HG03571 (cell line): ENCODE data around the gene ACOT13.
A peak's percentile ranks its signal among the peaks of the same experiment; 100 is the strongest.
"Not testable (repeated sequence)": the region's sequence is repeated elsewhere in the genome, so short reads cannot be mapped to it uniquely, and the experiment has no call there.

Experiments
- ATAC-seq: cut with Tn5 transposase; IDR thresholded peaks from one replicate; pipeline ENCODE4 v1.9.1; 2021; ENCODE audit not compliant: unreplicated experiment

Gene ACOT13

DNA sequence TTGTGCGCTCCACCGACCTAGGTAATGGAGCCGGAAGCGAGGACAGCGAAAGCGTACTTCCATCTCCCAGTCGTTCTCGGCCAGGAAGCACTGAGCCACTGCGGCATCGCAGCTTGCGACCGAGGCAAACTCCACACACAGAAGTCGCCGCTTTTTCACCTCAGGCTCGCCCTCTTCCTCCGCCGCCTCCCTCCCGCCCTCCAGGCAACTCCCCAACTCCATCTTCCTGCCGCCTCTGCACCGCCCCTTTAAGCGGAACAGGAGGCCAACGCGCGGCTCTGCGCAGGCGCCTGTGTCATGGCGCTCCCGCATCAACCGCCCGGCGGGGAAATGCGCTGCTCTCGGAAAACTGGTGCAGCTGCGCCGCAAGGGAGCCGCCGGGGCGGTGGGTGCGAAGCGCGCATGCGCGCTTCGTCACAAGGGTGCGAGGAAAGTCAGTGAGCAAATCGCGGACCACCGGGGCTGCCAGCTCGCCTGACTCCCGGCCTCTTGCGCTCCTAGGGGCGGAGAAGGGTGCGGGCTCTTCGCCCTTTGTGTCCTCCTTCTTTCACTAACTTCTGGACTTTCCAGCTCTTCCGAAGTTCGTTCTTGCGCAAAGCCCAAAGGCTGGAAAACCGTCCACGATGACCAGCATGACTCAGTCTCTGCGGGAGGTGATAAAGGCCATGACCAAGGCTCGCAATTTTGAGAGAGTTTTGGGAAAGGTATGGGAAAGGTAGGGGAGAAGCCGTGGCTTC lies at the start of gene ACOT13, which contains the start of gene TDP2:
Gene ACOT13 (plus strand): TSS at position 437 of the 737 bp plus-strand sequence. CDS start 187 bp downstream, at position 624.
Gene TDP2 (minus strand): TSS at position 259 of the 737 bp plus-strand sequence. CDS start 37 bp downstream, at position 222.
- ATAC-seq, result peak; percentile 95

DNA sequence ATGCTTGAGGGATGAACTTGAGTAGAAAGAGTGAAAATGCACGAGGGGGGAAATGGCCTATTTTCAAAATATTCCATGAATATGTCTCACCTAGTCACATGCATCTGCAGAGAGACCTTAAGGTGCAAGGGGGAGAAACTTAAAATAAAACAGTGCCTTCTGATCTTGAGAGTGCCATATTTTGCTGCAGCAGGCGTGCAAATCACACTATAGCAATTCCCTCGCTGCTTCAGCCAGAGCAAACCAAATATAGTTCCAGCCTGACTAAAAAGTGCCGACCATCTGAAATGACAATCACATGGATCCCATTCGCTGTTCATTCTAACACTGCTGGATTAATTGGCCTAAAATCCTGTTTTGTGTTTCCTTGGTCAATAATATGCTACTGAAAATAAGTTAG lies 47.2 kb upstream of the ACOT13 start:
- ATAC-seq, result no peak

DNA sequence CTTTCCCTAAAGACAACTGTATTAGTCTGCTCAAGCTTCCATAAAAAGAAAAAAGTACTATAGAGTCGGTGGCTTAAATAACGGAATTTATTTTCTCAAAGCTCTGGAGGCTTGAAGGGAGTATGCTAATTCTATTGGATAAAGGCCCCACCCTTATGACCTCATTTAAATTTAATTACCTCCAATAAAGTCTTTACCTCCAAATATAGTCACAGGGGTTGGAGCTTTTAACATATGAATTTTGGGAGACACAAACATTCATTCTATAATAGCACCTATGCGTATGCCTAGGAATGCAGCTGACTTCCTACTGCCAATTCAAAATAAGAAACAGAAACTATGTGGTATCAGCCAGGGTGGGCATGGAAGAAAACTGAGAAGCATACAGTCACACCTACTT lies 46.2 kb upstream of the ACOT13 start:
- no peak for ATAC-seq

DNA sequence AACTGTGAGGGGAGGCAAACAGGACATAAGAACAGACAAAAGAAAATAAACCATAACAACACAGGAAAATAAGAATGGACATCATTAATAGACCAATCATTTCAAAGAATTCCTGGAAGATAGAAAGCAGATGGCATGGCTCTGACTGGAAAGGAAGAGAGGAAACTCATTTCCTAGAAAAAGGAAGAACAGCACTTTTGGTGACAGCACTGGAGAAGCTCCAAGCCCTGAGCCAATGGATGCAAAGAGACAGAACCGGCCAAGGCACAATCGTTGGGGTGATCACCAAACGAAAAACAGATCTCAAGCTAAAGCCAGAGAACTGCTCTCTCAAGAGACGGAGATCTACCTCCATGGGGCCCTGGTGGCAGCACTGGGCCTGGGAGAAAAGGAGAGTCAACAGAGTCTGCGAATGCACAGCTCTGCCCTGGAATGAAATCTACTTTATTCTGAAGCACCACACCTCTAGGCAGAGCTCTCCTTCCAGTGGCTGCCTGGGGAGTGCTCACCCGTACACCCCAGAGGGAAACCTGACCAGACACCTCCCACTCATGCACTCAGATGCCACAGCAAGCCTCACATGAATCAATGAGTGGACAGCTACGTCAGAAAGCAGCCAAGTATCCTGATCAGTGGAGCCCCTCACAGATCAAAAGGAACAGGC lies 45.1 kb upstream of the ACOT13 start:
- no peak for ATAC-seq

DNA sequence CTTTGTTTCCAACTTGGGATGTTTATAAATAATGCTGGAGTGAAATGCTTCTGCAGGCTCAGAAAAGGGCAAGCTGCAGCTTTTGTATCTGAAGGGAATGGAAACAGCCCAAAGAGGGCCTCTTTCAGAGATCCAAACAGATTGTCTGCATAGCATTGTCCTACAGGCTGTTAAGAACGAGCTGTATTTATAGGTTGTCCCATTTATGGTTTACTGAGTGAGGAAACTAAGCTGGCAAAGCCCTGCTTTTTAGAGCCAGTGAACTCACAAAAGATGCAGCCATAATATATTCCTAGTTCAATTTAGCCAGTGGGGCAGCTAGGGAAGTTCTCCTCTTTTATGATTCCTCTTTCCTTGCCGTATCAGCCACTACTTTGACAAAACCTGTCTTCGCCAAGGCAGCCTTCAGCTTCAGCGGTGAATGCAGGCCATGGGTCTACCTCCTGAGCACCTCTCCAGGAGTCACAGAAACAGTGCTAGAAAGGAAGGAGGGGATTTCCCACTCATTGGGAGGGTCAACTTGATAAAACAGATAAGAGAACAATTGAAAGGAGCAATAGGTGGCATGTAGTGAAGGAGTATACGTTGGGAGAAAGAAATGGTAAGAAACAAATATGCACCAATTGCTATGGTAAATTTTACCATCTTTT lies 35.9 kb upstream of the ACOT13 start:
- ATAC-seq, result no peak

DNA sequence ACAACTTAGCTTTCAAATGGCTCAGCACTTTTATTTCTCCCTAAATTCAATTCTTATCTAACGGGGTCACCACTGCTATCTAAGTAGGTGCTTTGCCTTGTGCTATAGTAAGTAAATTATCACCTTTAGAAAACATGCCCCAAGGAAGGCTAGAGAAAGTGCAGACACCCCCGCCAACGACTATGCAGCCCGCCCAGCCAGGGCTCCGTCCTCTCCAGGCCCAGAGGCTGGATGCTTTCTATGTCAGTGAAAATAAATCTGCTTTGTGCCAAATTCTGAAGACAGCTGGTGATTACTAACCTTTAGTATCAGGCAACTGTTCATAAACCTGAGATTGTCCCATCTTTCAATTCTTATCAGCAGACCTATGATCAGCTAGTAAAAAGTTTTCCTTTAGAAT lies 35.2 kb upstream of the ACOT13 start:
- ATAC-seq, result no peak

DNA sequence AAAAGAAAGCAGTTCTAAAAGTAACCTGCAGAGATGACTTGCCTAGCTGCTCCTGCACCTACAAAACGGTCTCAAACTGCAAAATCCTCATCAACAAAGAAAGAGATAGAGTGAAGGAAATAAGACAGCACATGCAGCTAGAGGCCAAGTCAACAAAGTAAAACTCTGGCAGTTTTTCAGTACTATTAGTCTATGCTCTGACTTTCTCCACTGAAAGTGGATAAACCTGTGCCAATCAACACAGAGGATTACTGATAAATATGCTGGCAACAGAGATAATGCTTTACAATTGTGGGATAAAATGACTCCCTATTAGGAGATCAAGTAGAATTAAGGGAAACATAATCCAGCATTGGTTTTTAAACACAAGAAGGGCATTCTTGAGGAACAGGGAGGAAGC lies 34.3 kb upstream of the ACOT13 start:
- no peak for ATAC-seq

DNA sequence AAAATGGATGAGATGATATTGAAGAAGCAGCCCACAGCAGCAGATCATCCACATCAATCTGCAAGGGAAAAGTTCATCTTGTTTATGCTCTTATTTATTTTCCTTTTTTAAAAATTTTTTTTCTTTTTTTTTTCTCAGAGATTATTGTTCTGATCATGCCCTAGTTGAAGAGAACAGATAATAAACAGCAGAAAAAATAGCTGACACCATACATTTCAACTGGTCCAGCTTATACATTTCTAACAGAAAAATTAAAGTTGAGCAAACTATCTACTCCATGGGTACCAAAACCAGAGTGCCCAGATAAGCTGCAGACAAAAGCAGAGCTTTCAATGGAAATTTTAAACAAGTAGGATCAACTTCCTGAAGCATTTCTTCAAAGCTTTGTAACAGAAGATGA lies 30.2 kb upstream of the ACOT13 start:
- ATAC-seq, result no peak

DNA sequence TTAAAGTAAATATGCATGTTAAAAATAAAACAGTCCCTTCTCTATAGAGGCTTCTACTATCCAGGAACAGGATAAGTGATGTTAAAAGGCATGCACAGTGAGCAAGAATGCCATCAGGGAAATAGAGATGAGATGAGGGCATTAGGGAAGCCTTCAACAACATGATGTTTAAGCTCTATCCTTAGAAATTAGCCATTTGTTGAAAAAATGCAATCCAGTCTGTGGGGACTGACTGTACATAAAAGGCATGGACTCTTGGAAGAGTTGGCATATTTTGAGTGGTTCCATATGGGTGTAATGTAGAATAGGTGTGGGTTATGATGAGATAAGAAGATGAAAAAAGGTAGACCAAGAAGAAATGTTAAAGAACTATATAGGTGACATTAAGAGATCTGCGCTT lies 26.7 kb upstream of the ACOT13 start:
- ATAC-seq, result no peak

DNA sequence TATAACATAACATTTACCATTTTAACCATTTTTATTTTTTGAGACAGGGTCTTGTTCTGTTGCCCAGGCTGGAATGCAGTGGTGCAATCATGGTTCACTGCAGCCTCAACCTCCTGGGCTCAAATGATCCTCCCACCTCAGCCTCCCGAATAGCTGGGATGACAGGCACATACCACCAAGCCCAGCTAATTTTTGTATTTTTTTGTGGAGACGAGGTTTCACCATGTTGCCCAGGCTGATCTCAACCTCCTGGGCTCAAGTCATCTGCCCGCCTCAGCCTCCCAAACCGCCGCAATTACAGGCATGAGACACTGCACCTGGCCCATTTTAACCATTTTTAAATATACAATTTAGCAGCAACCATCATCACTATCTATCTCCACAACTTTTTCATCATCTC lies 26.2 kb upstream of the ACOT13 start:
- ATAC-seq, result not testable (repeated sequence)

DNA sequence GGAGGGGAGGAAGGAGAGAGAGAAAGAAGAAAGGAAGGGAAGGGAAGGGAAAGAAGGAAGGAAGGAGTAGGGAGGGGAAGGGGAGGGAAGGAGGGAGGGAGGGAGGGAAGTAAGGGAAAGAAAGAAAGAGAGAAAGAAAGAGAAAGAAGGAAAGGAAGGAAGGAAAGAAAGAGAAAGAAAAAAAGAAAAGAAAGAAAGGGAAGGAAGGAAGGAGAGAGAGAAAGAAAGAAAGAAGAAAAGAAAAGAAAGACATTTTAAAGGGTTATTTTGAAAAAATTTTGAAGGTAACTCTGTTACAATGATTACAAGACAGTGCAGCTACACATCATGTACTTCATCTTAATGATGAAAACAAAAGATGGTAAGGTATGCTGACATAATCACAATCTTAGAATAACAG lies 24.8 kb upstream of the ACOT13 start:
- no peak for ATAC-seq

DNA sequence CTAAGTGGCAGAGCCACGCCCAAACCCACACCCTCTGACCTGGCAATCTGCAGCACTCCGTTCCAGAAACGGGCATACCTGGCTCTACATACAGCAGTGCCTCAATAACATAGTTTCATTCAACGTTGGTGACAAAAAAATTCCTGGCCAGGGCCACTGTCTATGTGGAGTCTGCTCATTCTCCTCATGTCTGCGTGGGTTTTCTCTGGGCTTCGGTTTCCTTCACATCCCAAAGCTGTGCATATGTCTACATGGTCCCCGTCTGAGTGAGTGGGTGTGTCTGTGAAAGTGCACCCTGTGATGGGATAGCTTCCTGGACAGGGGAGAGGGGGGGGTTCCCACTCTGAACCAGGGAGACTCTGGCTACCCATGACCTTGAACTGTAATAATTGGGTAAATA lies 23.0 kb upstream of the ACOT13 start:
- ATAC-seq, result no peak

DNA sequence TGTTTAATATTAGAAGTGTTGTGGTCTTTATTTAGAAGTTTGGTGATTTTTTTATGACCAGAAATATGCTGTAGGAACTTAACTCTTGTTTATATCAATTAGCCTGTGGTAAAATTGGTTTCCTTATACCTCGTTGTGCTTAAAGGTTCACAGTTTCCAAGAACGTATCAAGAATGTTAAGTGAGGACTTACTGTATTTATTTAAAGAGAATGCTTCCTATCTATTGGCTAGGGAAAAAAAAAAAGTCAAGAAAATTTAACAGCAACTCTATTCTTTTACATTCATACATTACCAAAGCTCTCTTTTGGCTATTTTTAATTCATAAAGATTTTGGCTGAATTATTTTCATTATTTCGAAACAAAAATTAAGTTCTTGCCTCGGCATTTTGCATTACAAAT lies 22.5 kb upstream of the ACOT13 start:
- ATAC-seq, result no peak

DNA sequence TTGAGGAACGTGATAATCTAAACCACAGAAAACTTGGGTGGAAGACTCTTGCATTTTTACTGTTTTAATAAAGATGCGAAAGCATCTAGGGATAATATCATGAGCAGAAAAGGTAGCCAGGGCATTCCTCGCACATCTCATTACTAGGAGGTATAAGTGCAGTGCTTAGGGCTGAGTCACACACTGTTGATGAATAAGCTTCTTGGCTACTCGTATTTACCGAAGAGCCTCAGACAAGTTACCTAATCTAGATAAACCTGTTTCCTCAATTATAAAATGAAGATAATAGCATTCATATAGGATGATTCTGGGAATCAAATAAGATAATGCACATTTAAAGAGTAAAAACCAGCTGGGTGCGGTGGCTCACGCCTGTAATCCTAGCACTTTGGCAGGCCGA lies 20.1 kb upstream of the ACOT13 start:
- no peak for ATAC-seq

DNA sequence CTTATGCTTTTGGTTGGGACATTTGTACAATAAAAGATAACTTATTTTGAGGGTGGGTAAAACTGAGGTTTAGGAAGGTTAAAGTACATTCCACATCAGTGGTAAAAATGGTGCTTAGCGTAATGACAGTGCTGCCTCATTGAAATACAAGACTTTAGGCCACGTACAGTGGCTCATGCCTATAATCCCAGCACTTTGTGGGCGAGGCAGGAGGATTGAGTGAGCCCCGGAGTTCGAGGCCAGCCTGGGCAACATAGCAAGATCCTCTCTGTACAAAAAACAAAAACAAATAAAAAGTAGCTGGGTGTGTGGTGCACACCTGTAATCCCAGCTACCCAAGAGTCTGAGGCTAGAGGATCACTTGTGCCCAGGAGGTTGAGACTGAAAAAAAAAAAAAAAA lies 18.6 kb upstream of the ACOT13 start:
- ATAC-seq, result no peak

DNA sequence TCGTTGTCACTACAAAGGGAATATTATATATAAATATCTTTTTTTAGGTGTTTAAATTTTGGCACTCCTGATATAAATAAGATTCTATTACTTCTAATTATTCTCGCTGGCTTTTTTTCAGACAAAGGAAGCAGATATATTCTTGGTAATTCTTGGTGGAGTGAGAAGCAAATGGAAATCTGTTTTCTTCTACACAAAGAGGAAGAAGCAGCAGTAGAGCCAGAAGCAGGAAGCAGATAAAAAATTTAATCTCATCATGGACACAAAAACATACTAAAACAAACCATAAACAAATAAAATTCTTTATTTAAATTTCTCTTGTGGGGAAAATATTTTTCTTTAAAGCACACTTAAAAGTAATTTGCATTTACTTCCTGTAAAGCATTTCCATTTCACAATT lies 17.2 kb upstream of the ACOT13 start:
- no peak for ATAC-seq

DNA sequence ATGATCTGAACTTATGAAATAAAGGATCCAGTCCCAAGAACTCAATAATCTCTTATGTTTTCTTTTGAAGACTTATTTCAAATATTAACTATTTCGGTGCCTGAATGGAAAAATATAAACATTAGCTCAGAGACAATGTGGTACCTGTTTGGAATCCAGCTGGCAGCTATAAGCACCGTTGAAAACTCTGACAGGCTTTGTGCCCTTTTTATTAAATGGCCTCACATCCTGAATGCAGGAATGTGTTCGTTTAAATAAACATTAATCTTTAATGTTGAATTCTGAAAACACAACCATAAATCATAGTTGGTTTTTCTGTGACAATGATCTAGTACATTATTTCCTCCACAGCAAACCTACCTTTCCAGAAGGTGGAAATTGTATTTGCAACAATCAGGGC lies 16.5 kb upstream of the ACOT13 start:
- no peak for ATAC-seq

DNA sequence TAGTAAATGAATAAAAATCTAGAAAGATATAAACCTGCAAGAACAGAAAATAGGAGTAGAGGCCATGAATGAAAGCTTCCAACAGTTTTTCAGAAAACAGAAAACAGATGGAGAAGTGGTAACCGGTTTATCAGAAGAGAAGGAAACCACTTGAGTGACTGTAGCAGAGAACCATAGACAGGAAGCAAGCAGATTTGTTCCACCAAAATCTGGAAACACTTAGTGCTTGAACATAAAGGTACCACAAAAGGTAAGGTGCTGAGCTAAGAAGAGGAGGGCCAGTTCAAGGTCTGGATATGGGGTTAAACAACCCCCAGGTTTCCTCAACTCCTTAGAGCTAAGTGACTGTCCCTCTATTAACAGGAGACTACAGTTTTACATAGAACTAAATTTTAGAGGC lies 11.7 kb upstream of the ACOT13 start:
- no peak for ATAC-seq

DNA sequence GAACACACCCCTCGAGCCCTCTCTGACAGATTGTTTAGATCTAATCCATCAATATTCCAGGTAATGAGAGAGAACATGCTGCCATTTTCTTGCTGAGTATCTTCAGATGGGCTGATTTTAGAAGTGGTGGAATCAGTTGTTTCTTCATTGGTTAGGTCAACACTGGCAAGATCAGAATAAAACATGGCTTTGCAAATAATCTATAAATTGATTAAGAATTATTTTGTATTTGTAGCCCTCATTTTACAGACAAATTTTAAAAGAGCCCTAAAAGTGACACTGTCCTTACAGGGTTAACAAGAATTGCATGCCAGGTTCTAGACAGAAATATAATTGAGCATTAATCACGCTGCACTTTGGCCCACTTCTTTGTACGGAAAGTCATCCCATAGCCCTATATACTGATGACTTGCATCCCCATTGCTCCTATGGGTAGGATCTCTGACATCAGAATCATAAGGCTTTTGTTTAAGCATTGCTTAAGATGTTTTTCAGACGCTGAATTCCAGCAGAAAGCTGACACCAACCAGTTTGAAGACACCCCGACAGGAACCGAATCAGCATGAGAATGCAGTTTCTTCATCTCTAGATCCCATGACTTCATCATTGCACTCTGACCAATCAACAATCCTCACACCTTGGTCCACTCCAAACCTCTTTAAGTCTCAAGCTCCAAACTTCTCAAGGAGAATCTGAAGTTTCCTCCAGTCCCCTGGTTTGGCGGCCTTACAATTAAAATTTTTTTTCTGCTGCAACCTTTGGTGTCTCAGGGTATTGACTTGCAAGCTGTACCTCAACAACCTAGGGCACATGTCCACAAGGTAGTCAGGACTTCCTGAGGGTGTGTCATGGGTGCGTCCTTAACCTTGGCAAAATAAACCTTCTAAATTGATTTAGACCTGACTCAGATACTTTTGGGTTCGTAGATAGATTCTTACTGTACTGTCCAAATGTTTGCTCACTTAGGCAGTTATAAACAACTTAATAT lies 8.0 kb upstream of the ACOT13 start:
- ATAC-seq, result no peak

DNA sequence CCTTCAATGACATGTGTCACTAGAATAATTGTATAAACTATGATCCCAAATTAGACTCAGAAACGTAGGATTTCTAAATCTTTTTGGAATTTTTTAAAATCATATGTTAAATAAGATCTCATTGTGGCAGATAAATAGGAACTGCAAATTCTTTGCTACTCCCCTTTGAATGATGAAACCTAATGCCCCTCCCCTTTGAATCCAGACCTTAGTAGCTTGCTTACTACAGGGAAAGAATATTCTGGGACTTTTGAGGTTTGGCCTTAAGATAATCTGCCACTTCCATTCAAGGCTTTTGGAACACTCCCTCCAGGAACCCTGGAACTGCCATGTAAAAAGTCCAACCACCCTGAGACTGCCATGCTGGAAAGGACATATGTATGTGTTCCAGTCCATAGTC lies 7.3 kb upstream of the ACOT13 start:
- ATAC-seq, result no peak

DNA sequence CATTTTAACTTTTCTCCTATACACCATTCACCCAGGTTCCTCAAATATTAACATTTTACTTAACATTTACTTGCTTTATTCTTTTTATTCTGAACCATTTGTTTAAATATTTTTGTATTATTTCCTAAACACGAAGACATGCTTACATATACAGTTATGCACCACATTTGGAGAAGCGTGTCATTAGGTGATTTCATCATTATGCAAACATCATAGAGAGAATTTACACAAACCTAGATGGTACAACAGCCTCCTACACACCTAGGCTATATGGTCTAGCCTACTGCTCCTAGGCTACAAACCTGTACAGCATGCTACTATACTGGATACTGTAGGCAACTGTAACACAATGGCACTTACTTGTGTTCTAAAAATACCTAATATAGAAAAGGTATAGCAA lies 6.8 kb upstream of the ACOT13 start:
- no peak for ATAC-seq
